ENCODE measurements around the gene CPD. TPM values are rescaled to one million over a fixed set of nuclear protein-coding genes. Genes with fewer than 3 reads are reported as not detected.

Gene CPD
- total and polyA plus RNA-seq, 2 of the 13 experiments (the other 11 are each of a cell fraction or from before 2014, with no cell fraction given): 46.1 to 72.3 TPM

- TF ChIP-seq, protein P1, sequence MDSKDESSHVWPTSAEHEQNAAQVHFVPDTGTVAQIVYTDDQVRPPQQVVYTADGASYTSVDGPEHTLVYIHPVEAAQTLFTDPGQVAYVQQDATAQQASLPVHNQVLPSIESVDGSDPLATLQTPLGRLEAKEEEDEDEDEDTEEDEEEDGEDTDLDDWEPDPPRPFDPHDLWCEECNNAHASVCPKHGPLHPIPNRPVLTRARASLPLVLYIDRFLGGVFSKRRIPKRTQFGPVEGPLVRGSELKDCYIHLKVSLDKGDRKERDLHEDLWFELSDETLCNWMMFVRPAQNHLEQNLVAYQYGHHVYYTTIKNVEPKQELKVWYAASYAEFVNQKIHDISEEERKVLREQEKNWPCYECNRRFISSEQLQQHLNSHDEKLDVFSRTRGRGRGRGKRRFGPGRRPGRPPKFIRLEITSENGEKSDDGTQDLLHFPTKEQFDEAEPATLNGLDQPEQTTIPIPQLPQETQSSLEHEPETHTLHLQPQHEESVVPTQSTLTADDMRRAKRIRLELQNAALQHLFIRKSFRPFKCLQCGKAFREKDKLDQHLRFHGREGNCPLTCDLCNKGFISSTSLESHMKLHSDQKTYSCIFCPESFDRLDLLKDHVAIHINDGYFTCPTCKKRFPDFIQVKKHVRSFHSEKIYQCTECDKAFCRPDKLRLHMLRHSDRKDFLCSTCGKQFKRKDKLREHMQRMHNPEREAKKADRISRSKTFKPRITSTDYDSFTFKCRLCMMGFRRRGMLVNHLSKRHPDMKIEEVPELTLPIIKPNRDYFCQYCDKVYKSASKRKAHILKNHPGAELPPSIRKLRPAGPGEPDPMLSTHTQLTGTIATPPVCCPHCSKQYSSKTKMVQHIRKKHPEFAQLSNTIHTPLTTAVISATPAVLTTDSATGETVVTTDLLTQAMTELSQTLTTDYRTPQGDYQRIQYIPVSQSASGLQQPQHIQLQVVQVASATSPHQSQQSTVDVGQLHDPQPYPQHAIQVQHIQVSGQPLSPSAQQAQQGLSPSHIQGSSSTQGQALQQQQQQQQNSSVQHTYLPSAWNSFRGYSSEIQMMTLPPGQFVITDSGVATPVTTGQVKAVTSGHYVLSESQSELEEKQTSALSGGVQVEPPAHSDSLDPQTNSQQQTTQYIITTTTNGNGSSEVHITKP (CRISPR knock-in tag; IDR thresholded peaks at IDR 0.05; ENCODE audit: low read depth): no peak
- TF ChIP-seq MEIS2 (CRISPR knock-in tag; IDR thresholded peaks at IDR 0.05): peak; percentile 74; the same call in 1 of the 2 replicates
- peak; percentile 90 for TF ChIP-seq SALL1 (CRISPR knock-in tag; IDR thresholded peaks at IDR 0.05)
- TF ChIP-seq, protein P2, sequence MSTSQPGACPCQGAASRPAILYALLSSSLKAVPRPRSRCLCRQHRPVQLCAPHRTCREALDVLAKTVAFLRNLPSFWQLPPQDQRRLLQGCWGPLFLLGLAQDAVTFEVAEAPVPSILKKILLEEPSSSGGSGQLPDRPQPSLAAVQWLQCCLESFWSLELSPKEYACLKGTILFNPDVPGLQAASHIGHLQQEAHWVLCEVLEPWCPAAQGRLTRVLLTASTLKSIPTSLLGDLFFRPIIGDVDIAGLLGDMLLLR (CRISPR knock-in tag; IDR thresholded peaks at IDR 0.05): no peak
- no peak for TF ChIP-seq ZNF180 (CRISPR knock-in tag; IDR thresholded peaks at IDR 0.05; ENCODE audit: borderline replicate concordance, low read depth)
- no peak for TF ChIP-seq ZNF468 (CRISPR knock-in tag; IDR thresholded peaks at IDR 0.05)
- no peak for TF ChIP-seq SCMH1 (CRISPR knock-in tag; IDR thresholded peaks at IDR 0.05; ENCODE audit: borderline replicate concordance)
- no peak for TF ChIP-seq ZNF24 (IDR thresholded peaks at IDR 0.05)
- no peak for TF ChIP-seq IRF1 (CRISPR knock-in tag; IDR thresholded peaks at IDR 0.05; ENCODE audit: low read depth)
- TF ChIP-seq THAP9 (CRISPR knock-in tag; IDR thresholded peaks at IDR 0.05; ENCODE audit: borderline replicate concordance): no peak
- TF ChIP-seq SMAD3 (CRISPR knock-in tag; IDR thresholded peaks at IDR 0.05): 0 out of 2 replicates have a peak, but pooled peaks have one; percentile 25
- TF ChIP-seq ETS1 (CRISPR knock-in tag; IDR thresholded peaks at IDR 0.05): no peak
- TF ChIP-seq SNRNP70 (IDR thresholded peaks at IDR 0.05; ENCODE audit: low read depth, low read length): no peak
- TF ChIP-seq GTF2F1 (IDR thresholded peaks at IDR 0.05; ENCODE audit: low read length): no peak
- peak; percentile 85 for TF ChIP-seq ZNF121 (CRISPR knock-in tag; IDR thresholded peaks at IDR 0.05)
- no peak for TF ChIP-seq ZNF720 (CRISPR knock-in tag; IDR thresholded peaks at IDR 0.05)
- TF ChIP-seq SP2 (CRISPR knock-in tag; IDR thresholded peaks at IDR 0.05): no peak
- no peak for TF ChIP-seq ZNF564 (CRISPR knock-in tag; IDR thresholded peaks at IDR 0.05)
- no peak for TF ChIP-seq ZNF460 (CRISPR knock-in tag; IDR thresholded peaks at IDR 0.05; ENCODE audit: borderline replicate concordance)
- peak; percentile 33; the same call in 1 of the 2 replicates for TF ChIP-seq DMAP1 (CRISPR knock-in tag; IDR thresholded peaks at IDR 0.05)
These were observed 41.2 kb upstream of the CPD start (continued) for GRCh38 chr17:30337393-30337999.
